Activated CD8-positive, alpha-beta memory T cell treated with anti-CD3 and anti-CD28 coated beads, Interleukin-2, amount 50 U/mL, for 4 hours (primary cell): ENCODE results near the gene LCE7A.

Experiments used
- DNase-seq: peaks from one replicate; pipeline ENCODE4 v3.0.0-alpha.2; 2020

Gene LCE7A

GRCh38 chr1:152859696-152860095 is at the start of gene LCE7A:
Gene LCE7A, plus strand, starts transcription at chr1:152859996. Its CDS starts 702 bp downstream, at chr1:152860698.
- no peak for DNase-seq

- no peak for DNase-seq
These were observed 48.7 kb upstream of the LCE7A start for GRCh38 chr1:152811050-152811449.

- DNase-seq: no peak
These were observed 48.1 kb upstream of the LCE7A start, which contains the start of gene LCE1B for GRCh38 chr1:152811671-152812070. Gene LCE1B, plus strand, starts transcription at chr1:152811971. Its CDS starts 476 bp downstream, at chr1:152812447.

- no peak for DNase-seq
These were observed 42.5 kb upstream of the LCE7A start for GRCh38 chr1:152817309-152817708.

DNA sequence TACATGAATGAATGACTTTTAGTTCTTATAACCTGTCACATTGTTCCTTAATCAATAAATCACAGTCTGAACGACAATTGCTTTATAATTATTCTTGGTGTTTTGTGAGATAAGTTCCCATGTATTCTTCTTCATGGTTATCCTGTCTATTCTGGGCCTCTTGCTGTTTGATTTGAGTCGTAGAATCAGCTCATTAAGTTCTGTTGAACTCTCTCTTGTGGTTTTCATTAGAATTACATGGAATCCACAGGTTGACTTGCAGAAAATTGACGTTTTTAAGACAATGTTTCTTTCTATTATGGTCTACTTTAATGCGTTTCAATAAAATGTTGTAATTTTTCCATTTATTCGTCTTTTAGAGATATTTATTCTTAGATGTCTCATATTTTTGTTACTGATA is 36.5 kb upstream of the LCE7A start:
- DNase-seq: no peak

- DNase-seq: no peak
These were observed 34.8 kb upstream of the LCE7A start for GRCh38 chr1:152824964-152825363.

GRCh38 chr1:152827173-152827572 is 32.6 kb upstream of the LCE7A start, which contains the start of gene LCE1A:
Gene LCE1A, plus strand, starts transcription at chr1:152827473. Its CDS starts 0 bp downstream, at chr1:152827473.
- no peak for DNase-seq

DNA sequence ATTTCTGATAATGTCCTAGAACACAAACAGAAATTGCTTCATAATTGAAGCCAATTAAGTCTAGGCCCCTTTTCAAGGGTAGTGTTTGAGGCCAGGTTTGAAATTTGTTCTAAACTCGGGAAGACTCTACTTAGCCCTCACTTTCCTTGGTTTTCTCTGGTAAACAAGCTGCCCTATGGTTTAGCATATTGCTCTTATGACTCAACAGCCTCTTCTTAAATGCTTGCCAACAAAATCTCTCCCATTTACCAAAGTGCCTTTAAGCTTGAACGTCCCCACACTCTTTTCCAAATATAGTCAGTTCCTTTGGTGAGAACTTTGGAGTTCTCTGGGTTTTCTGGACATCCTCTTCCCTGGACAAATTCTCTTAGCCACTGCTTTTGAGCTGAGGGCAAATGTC is 22.9 kb upstream of the LCE7A start:
- no peak for DNase-seq

DNA sequence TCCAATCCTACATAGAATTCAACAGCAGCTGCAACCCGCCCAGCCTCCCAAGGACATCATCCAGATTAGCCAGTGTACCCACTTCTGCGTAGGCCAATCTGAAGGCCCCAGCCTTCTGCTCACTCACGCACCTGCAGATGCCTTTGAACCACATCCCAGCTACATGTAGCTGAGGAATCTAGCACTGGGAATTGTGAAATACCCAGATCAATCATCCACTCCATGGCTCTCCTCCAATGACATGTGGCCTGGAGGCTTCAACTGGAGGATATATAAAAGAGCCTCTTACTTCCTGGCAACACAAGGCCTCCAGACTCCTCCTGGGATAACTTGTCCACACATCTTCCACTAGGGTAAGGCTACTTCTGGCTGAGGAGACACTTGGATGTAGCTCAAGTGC is 17.2 kb upstream of the LCE7A start, which contains the start of gene LCE6A:
Gene LCE6A, plus strand, starts transcription at position 301 of the 400 bp plus-strand sequence. CDS start 665 bp downstream, outside the sequence.
- no peak for DNase-seq

DNA sequence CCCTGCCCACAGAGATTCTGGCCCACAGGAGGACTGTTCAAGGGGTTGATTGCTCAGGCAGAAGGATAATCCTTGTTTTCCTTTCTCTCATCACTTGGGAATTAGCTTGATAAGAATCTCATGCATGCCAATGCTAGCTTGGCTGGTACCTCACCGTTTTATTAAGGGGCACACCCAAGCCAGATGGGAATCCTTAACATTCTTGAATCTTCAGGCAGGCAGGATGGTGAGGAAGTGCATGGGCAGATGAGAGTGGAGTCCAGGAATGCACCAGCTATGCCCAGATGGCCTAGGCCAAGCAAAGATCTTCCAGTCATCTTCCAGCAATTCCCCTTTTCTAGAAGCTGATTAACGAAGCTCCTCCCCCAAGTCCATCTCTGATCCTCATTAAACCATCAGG is 4.1 kb upstream of the LCE7A start:
- no peak for DNase-seq

DNA sequence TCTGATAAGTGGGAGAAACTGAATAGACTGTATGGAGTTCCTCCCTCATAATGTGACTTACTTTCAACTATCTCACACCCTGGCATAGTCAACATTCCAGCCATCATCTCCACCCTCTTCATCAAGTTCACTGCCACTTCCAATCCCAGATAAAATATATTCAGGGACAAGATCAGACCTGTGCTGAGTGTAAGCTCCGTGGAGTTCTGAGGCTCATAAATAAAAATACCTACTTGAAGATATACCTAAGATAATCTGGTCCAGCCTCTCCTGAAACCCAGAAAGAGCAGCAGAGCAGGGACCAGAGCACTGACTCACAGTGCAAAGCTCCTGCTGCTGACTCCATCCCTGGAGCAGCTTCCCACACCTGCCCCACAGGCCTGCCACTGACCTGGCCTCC is 1.7 kb upstream of the LCE7A start:
- DNase-seq: no peak

- DNase-seq: no peak
These were observed 333 bp downstream of the LCE7A start for GRCh38 chr1:152860129-152860528.

DNA sequence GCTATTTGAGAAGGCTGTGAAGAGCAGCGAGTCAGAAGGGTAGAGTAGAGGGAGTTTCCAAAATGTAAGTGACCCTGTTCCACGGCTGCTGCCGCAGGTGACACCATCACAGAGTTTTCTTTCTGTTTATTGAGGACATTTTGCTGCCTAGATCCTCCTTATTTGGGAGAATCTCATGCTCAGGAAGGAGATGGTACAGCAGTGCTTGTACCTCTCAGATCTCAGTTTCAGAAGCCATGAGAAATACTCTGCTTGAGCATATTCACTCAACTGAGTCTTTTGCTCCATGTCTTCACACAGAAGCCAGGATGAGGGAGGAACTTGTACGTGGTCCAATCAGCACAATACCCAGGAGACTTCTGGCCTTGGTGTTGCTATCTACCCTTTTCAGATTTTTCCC is 1.6 kb downstream of the LCE7A start:
- DNase-seq: no peak

- no peak for DNase-seq
These were observed 4.6 kb downstream of the LCE7A start for GRCh38 chr1:152864443-152864842.

- DNase-seq: no peak
These were observed 6.5 kb downstream of the LCE7A start for GRCh38 chr1:152866321-152866720.

DNA sequence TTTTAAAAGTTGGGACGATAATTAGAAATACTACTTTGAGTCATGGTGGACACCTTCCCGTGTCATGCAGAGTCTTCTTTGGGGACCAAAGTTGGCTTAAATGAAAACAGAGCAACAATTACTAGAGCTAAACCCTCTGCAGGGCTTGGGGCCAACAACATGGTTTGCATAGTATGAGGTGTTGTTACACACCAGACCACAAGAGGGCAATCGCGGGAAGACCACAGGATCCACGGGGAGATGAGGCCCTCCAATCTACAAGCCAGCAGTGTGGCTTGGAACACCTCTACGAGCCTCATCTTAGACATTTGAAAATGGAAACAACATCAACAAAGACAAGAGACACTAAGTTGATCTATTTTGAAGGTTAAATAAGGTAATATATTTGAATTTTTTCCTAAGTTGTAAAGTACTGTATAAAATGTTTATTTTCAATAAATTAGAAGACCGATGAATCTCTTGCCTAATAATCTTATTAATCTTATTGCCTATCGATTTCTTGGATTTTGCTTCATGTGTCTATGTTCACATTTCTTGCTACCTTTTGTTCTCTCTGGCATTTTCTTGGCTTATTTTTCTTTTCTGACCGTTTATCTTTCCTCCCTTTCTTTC is 10.1 kb downstream of the LCE7A start:
- peak; percentile 47 for DNase-seq

- DNase-seq: no peak
These were observed 11.3 kb downstream of the LCE7A start for GRCh38 chr1:152870831-152871730.

DNA sequence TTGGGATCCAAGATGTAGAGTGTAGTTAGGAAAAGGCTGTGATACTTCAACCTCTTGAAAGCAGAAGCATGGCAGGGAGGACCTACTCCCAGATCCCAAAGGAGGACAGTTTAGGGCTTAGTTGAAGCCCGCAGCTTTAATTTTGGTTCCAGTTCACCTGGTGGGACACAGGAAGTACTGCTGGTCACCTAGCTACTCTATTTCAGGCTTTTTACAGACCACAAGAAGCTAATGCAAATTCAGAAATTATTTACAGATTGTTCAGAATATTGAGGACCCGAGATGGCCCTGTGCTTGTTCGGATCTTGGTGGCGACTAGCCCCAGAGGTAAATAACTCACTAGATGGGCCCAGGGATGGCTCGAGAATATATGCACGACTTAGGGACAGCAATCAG is 11.9 kb downstream of the LCE7A start:
- no peak for DNase-seq

GRCh38 chr1:152873495-152873894 is 13.7 kb downstream of the LCE7A start:
- no peak for DNase-seq

GRCh38 chr1:152876827-152877226 is 17.0 kb downstream of the LCE7A start:
- DNase-seq: no peak

- DNase-seq: no peak
These were observed 18.2 kb downstream of the LCE7A start, which contains the start of gene SMCP for GRCh38 chr1:152878042-152878441. Gene SMCP, plus strand, starts transcription at chr1:152878322. Its CDS starts 6,101 bp downstream, at chr1:152884423.

DNA sequence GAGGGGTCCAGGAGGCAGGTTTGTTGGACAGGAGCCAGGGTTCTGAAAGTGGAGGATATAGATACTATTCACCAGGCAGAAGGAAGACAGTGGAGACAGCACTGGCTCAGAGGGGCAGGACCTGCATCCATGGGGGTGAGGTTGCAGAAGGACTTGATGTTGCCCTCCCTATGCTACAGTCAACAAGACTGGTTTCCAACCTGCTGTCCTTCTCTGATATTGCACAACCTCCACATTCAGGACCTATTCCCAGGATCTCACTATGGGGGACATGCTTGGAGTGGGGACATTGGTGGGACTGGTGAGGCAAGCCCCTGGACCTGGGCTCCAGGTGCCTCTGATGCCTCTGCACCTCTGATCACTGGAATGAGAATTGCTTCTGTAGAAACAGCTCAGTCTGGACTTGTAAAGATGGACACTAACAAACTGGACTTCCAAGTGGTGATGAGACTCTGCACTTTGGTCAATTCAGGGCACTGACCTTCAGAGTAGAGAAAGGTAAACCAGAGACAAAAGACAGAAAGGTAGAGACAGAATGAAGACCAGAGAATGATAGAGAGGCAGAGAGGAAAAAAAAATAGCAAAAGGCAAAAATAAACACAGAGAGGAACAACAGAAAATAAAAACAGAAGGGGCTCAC is 19.9 kb downstream of the LCE7A start:
- no peak for DNase-seq

DNA sequence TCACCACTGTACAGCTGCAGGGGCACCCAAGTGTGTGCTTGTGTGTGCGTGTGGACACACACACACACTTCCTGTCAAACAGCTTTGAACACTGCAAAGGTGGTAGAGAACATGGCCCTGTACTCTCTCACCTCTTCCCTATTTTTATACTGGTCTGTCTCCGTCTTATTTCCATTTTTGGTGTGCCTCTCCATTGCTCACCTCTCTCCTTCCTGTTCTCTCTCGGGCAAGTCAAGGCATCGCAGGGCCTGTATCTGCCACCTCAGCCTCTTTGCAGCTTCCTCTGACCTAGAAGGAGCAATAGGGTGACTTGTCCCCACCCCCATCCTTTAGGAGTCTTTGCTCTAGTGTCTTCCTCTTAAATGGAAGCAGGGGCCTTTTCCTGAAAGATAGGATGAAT is 20.5 kb downstream of the LCE7A start:
- no peak for DNase-seq
